ENCODE results near the gene MATK.
"Not testable (repeated sequence)": the region's sequence is repeated elsewhere in the genome, so short reads cannot be mapped to it uniquely, and the experiment has no call there.

MATK gene

DNA sequence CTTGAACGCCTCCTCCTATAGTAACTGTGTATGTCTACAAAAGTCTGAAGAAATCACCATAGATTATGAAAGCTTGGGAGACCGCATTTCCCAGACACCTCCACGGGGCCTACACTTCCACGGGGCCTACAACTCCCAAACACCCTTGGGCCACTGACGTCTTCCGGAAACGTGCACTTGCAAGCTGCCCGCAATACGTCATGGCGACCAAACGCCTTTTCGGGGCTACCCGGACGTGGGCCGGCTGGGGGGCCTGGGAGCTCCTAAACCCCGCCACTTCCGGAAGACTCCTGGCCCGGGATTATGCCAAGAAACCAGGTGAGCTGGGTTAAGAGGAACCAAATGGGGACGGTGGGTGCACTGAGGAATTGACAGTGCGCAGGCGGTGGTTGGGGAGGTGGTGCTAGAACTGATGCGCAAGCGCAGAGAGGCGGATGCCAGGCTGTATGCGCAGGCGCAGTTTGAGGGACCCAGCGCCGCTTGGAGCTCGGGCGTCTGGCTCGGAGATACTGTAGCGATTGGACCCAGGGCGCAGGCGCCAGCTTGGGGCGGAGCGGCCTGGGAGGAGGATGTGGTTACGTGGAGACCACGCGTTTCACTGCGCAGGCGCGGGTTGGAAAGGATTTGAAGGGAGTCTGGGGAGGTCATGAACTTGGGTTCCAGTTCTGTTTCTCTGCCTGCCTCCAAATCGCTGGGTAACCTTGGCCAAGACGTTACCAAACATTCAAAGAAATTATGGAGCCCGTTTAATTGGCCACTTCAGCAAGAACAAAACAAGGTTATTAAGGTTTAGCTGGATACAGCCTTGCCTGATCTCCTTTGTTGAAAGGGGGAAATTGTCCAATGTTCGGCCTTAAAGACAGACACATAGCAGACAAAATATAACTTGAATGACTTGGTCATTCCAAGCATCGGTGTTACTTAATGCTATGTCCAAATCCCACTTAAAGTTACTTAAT lies 23.4 kb downstream of the MATK start, which contains the start of gene MRPL54:
Gene MRPL54, plus strand, starts transcription at position 182 of the 959 bp plus-strand sequence. Its CDS starts 19 bp downstream, at position 201.
- Mint-ChIP-seq H3K36me3 (ENCODE audit: low read depth) (peaks cover 8% of the 10 kb centered on the region), H3K4me1 (peaks cover 21% of the 10 kb centered on the region), H3K27ac (peak within 1 kb of the TSS; percentile 99 to 100 (median 100)), H3K9me3 (no peaks in the 10 kb centered on the region), H3K4me3 (peak within 1 kb of the TSS; percentile 98 to 99 (median 99)), H3K27me3 (ENCODE audit: low read depth) (peaks cover 5% of the 10 kb centered on the region)
- TF ChIP-seq CTCF (IDR thresholded peaks at IDR 0.05; ENCODE audit: unreplicated experiment in 3 of 3) = no peak

GRCh38 chr19:3762130-3762473 lies 24.1 kb downstream of the MATK start:
- Mint-ChIP-seq H3K27me3 (ENCODE audit: low read depth) (peaks cover 5% of the 10 kb centered on the region), H3K4me1 (peaks cover 21% of the 10 kb centered on the region), H3K36me3 (ENCODE audit: low read depth) (peaks cover 8% of the 10 kb centered on the region), H3K4me3 (peak overlapping the region; percentile 98 to 99 (median 99)), H3K27ac (peak overlapping the region; percentile 99 to 100 (median 100)), H3K9me3 (no peaks in the 10 kb centered on the region)
- TF ChIP-seq CTCF (IDR thresholded peaks at IDR 0.05; ENCODE audit: unreplicated experiment in 3 of 3) = no peak

- peaks cover 10% of the 10 kb centered on the region for H3K36me3 Mint-ChIP-seq (ENCODE audit: low read depth)
- peak within 1 kb of the TSS; percentile 98 to 99 (median 99) for H3K4me3 Mint-ChIP-seq
- H3K27me3 Mint-ChIP-seq (ENCODE audit: low read depth) = peaks cover 5% of the 10 kb centered on the region
- H3K4me1 Mint-ChIP-seq = peaks cover 21% of the 10 kb centered on the region
- peak within 1 kb of the TSS; percentile 99 to 100 (median 100) for H3K27ac Mint-ChIP-seq
- no peaks in the 10 kb centered on the region for H3K9me3 Mint-ChIP-seq
- peak; percentile 45 to 72 (median 47) for TF ChIP-seq CTCF (IDR thresholded peaks at IDR 0.05; ENCODE audit: unreplicated experiment in 3 of 3)
Measured at GRCh38 chr19:3761382-3762129, 24.6 kb downstream of the MATK start, which contains the start of gene APBA3. Gene APBA3 (minus strand): TSS chr19:3761692. CDS start chr19:3760264, 1,428 bp downstream.

DNA sequence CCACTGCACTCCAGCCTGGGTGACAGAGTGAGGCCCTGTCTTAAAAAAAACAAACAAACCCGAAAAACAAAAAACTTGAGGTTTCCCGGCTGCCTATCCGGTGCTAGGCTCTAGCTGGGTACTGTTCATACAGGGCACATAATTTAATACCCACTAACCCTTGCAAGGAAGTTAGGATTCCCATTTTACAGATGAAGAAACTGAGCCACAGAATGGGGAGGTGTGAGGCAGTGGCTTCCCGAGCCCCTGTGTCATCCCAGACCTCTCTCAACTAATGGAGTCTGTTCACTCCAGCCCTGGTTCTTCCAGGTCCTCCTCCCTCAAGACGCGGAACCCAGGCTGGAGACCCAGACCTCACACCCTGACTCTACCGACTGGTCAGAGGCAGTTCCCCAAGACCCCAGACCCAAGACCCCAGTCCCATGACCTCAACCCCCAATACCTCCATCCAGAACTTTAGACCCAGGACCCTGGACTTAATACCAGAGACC lies 25.3 kb downstream of the MATK start:
- Mint-ChIP-seq H3K9me3 (no peaks in the 10 kb centered on the region), H3K4me3 (peak overlapping the region; percentile 95 to 99 (median 98)), H3K27me3 (ENCODE audit: low read depth) (peaks cover 5% of the 10 kb centered on the region), H3K36me3 (ENCODE audit: low read depth) (peaks cover 8% of the 10 kb centered on the region), H3K27ac (peak overlapping the region; percentile 96 to 100 (median 99)), H3K4me1 (peaks cover 21% of the 10 kb centered on the region)
- TF ChIP-seq CTCF (IDR thresholded peaks at IDR 0.05; ENCODE audit: unreplicated experiment in 3 of 3) = no peak

DNA sequence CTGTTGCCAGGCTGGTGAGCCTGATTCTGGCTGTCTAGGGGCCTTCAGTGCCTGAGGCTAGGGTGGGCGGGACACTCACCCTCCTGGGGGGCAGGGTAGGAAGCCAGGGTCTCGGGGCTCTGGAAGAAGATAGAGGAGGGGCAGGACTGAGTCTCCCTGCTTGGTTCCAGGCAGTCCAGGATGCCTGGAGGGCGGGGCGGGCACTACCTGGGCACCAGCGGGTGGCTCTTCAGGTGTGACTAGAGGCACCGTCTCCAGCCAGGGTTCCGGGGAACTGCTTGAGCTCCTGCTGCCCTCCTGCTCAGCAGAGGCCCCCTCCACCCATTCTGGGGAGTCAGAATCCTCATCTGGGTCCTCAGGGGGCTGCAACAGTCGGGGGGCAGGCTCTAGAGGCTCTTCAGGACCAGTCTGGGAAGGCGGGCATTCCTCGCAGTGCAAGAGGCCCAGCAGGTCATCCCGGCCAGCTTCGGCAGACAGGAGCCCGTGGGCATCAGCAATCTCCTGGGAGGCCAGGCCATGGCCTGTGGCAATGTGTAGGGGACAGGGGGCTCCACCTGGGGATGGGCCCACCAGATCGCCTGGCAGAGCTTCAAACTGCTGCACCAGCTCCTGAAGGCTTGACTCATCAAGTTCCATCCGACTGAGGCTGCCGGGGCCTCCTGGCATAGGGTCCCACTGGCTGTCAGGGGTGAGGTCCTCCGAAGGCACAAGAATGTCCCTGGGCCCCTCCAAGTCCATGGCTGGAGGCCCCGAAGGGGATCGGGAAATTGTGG lies 26.5 kb downstream of the MATK start:
- H3K36me3 Mint-ChIP-seq (ENCODE audit: low read depth) = peaks cover 16% of the 10 kb centered on the region

DNA sequence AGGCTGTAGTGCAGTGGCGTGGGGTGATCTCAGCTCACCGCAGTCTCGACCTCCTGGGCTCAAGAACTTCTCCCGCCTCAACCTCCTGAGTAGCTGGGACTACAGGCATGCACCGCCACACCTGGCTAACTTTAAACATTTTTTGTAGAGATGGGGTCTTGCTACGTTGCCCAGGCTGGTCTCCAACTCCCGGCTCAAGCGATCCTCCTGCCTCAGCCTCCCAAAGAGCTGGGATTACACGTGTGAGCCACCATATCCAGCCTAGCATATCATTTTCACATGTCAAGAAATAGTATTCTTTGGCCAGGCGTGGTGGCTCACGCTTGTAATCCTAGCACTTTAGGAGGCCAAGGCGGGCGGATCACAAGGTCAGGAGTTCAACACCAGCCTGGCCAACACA lies 27.9 kb downstream of the MATK start:
- H3K36me3 Mint-ChIP-seq (ENCODE audit: low read depth) = peaks cover 20% of the 10 kb centered on the region
- peaks cover 21% of the 10 kb centered on the region for H3K4me1 Mint-ChIP-seq
- H3K4me3 Mint-ChIP-seq; H3K9me3 Mint-ChIP-seq; H3K27me3 Mint-ChIP-seq (ENCODE audit: low read depth); H3K27ac Mint-ChIP-seq: not testable (repeated sequence)

More for the DNA sequence above, 26.5 kb downstream of the MATK start:
- TF ChIP-seq CTCF (IDR thresholded peaks at IDR 0.05; ENCODE audit: unreplicated experiment in 3 of 3) = no peak
- Mint-ChIP-seq H3K4me3 (peak overlapping the region; percentile 95 to 99 (median 98)), H3K27me3 (ENCODE audit: low read depth) (peaks cover 5% of the 10 kb centered on the region), H3K4me1 (peaks cover 21% of the 10 kb centered on the region), H3K9me3 (no peaks in the 10 kb centered on the region), H3K27ac (no peak overlapping the region)

DNA sequence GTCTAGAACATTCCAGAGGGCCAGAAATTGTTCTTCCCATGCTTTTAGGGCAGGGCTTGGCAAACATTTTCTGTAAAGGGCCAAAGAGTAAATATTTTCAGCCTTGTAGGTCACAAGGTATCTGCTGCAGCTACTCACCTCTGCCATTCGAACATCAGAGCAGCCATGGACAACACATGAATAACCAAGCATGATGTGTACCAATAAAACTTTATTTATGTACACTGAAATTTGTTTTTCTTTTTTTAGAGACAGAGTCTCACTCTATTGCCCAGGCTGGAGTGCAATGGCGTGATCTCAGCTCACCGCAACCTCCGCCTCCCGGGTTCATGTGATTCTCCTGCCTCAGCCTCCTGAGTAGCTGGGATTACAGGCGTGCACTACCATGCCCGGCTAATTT lies 28.5 kb downstream of the MATK start:
- H3K9me3 Mint-ChIP-seq; H3K27me3 Mint-ChIP-seq (ENCODE audit: low read depth); H3K4me3 Mint-ChIP-seq; H3K27ac Mint-ChIP-seq: not testable (repeated sequence)
- H3K4me1 Mint-ChIP-seq = peaks cover 16% of the 10 kb centered on the region
- H3K36me3 Mint-ChIP-seq (ENCODE audit: low read depth) = peaks cover 21% of the 10 kb centered on the region
